ENCODE results near the gene ARHGEF17.

GRCh38 chr11:73283276-73284000 is 24.6 kb upstream of the ARHGEF17 start:
- TF ChIP-seq CTCF (IDR thresholded peaks at IDR 0.05) (no peak), E2F6 (IDR thresholded peaks at IDR 0.05; ENCODE audit: borderline replicate concordance, low read depth) (no peak), EP300 (IDR thresholded peaks at IDR 0.05) (no peak), EHMT2 (IDR thresholded peaks at IDR 0.05; ENCODE audit: low read depth) (no peak), POLR2A (IDR thresholded peaks at IDR 0.05; ENCODE audit: low read length) (no peak), SMC3 (IDR thresholded peaks at IDR 0.05) (no peak), ESRRA (IDR thresholded peaks at IDR 0.05; ENCODE audit: borderline replicate concordance, low read length) (no peak), REST (IDR thresholded peaks at IDR 0.05) (no peak), CHD2 (IDR thresholded peaks at IDR 0.05; ENCODE audit: low read length, partially characterized antibody) (no peak), PHF8 (IDR thresholded peaks at IDR 0.05; ENCODE audit: borderline replicate concordance, low read depth) (no peak)

All from A549 (cell line).